ENCODE data around the gene HECA.
"Not testable (repeated sequence)": the region's sequence is repeated elsewhere in the genome, so short reads cannot be mapped to it uniquely, and the experiment has no call there.

Gene HECA, protein sequence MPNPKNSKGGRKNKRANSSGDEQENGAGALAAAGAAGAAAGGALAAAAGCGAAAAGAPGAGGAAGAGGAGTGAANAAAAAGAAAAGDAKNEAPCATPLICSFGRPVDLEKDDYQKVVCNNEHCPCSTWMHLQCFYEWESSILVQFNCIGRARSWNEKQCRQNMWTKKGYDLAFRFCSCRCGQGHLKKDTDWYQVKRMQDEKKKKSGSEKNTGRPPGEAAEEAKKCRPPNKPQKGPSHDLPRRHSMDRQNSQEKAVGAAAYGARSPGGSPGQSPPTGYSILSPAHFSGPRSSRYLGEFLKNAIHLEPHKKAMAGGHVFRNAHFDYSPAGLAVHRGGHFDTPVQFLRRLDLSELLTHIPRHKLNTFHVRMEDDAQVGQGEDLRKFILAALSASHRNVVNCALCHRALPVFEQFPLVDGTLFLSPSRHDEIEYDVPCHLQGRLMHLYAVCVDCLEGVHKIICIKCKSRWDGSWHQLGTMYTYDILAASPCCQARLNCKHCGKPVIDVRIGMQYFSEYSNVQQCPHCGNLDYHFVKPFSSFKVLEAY

DNA sequence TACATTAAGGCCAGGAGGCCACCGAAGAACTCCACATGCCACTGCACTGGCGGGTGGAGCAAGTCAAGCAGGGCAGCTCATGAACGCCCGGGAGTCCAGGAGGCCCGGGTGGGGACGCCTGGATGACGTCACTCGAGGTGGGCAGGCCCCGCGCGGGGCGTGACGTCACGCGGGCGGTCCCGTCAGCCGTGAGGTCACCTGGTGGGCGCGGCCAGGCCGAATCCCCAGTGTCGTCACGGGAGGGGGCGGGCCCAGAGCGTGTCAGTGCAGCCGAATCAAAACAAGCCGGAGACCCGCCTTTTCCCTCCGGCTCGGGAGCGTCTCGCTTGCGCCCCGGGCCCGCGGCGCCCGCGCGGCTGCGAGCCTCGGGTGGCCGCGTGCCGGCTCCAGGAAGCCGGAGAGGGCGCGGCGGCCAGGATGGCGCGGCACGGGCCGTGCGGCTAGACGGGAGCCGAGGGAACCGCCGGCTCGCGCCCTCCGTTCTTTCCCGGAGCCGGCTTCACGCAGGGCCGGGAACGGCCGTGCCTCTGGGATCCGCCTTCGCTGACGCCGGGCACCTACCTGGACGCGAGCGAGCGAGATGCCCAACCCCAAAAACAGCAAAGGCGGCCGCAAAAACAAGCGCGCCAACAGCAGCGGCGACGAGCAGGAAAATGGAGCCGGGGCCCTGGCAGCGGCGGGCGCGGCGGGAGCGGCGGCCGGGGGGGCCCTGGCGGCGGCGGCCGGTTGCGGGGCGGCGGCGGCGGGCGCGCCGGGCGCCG, at the start of gene HECA:
TSS of gene HECA (plus strand) at position 264 of the 761 bp plus-strand sequence. CDS start at position 581, 317 bp downstream.
- peak; percentile 97 for DNase-seq (ENCODE audit: low spot score)

GRCh38 chr6:139091826-139092225, 43.1 kb upstream of the HECA start:
- DNase-seq (ENCODE audit: low spot score), result no peak

GRCh38 chr6:139099984-139100383, 34.9 kb upstream of the HECA start:
- no peak for DNase-seq (ENCODE audit: low spot score)

DNA sequence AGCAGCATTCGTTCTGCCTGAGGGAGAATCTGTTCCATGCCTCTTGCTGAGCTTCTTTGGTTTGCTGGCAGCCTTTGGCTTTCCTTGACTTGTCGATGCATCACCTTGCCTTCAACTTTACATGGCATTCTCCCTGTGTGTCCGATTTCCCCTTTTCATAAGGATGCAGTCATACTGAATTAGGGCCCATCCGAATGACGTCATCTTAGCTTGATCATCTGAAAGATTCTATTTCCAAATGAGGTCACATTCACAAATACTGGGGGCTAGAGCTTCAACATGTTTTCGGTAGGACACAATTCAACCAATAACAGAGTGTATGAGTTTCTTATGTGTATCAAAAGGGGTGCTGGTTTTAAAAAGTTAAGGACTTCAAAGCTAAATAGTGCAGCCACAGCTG, 27.8 kb upstream of the HECA start:
- no peak for DNase-seq (ENCODE audit: low spot score)

DNA sequence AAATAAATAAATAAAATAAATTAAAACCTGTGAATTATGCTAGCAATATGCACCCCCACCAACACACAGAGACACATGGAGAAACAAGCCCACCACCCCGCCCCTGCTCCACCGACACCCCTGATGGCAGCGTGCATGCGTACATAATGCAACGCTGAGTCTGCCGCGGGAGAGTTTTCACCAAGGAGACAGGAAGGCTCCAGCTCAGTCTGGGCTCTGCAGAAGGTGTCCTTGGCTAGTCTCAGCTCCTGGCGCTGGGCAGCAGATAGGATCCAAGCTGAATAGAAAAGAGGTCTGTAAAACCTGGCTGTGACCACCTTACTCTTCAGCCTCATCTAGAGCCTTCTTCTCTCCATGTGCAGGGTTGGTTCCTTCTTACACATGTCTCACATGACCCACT, 26.5 kb upstream of the HECA start:
- DNase-seq (ENCODE audit: low spot score), result peak; percentile 21

DNA sequence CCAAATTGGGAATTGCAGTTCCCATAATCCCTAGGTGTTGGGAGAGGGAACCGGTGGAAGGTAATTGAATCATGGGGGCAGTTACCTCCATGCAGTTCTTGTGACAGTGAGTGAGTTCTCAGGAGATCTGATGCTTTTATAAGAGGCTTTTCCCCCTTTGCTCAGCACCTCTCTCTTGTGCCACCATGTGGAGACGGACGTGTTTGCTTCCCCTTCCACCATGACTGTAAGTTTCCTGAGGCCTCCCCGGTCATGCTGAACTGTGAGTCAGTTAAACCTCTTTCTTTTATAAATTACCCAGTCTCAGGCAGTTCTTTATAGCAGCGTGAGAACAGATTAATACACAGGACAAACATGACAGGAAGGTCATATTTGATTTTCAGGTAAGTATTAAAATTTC, 25.3 kb upstream of the HECA start:
- no peak for DNase-seq (ENCODE audit: low spot score)

- no peak for DNase-seq (ENCODE audit: low spot score)
Measured at GRCh38 chr6:139112146-139112545, 22.7 kb upstream of the HECA start.

- no peak for DNase-seq (ENCODE audit: low spot score)
Measured at GRCh38 chr6:139112561-139112960, 22.3 kb upstream of the HECA start.

DNA sequence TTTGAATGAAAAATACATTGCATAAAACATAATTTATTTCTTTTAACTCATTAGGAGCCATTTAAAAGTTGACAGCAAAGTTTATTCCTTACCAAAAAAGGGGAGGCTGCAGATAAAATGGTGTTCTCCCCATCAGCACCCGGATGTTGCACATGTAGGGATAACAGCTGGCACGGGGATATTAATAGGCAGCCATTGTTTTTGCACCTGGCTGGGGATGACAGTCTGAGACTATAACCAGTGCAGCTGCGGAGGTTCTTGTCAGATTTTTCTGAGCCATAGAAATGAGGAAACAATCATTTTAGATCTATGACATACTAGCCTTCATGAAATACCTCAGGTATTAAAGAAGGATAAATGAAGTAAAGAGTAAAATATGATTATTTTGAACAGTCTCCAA, 20.1 kb upstream of the HECA start:
- no peak for DNase-seq (ENCODE audit: low spot score)

DNA sequence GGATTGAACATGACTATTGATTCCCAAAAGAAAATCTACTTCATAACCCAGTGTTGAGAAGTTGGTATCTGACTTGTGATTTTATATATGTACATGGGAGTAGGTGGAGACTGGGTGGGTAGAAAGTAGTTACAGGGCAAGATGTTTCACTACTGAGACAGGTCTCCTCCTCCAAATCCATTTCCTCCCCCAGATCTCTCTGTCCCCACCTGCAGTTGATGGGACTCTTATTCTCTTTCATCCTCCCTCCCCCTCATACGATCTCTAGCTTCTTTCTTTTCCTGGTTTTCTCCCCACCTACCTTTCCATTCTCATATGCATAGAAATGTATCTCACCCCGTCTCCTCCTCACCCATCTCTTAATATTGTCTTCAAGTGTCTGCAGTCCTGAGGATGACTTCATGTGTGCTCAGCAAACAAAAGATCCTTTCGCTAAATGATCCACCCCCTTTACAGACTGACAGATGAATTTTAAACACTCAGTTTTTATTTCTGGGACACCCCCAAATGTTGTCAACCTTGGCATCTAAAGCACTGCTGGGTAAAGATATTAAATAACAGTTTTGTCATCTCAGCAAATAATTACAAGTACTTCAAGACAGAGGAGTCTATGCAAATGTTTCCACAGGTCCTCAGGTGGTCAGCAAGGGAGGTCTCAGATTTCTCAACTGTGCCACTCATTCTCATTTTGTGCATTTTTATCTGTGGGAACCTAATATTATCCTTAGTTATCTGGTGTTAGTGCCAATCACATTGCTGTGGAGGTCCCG, 18.7 kb upstream of the HECA start:
- no peak for DNase-seq (ENCODE audit: low spot score)

- no peak for DNase-seq (ENCODE audit: low spot score)
Measured at GRCh38 chr6:139117734-139118133, 17.1 kb upstream of the HECA start.

DNA sequence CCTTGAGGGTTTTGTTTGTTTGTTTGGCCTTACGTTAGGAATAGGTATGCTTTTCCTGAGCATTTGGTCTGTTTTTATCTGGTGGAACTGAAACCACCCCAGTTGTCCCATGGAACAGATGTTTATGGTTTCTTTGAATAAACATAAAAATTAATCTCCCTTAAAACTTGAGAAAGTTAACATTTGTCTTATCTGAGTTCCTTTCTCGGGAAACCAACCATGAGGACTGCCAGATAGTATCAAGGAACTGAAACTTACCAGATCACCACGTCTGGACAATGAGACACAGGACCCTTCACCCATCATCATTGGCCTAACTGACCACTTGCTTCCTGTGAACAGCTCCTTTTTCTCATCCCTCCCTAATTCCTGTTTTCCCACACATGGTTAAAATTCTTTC, 15.3 kb upstream of the HECA start:
- no peak for DNase-seq (ENCODE audit: low spot score)

GRCh38 chr6:139122823-139123222, 12.1 kb upstream of the HECA start:
- DNase-seq (ENCODE audit: low spot score), result not testable (repeated sequence)

DNA sequence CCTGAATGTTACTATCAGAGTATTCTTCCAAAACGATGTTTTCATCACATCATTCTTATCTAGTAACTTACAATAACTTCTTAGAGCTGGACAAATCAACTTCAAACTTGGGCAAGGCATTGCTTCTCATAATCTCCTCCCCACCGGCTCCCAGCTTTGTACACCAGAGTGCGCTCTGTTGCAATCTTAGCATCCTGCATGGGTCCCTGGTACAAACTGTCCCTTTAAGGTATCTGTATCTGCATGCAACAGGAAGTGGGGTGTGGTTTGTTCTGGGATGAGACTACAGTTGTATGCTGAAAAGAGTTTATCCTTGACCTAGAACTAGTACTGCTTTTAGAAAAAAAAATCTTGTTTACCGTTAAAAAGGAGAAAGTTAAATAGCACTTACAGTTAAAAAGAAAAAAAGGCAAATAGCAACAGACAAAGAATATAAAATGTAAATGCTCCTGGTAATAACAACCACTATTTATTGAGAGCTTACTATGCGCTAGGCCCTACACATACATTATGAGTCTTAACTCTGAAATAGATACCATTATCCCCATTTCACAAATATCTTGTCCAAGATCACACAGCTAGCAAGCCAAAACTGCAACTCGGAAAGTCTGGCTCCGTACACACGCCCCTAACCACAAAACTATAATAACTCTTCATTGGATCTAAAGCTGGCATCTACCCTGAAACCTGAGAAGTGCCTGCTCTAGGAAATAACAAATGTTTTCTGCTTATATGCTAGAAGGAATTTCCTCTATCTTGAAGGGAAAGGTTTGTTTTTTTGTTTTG, 9.8 kb upstream of the HECA start:
- peak; percentile 29 for DNase-seq (ENCODE audit: low spot score)

DNA sequence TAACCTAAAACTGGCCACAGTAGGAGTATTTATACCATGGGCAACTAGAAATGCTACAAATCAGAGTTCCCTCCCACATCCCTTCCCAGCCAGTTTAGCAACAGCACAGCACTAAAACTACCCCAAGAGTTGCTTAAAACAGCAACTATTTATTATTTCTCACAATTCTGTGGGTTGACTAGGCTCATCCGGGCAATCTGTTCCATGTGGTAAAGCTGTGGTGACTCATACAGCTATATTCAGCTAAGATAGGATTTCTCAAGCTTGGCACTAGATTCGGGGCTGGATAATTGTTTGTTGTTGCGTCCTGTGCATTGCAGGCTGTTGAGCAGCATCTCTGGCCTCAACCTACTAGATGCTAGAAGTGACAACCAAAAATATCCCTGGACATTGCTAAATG, 8.6 kb upstream of the HECA start:
- peak; percentile 59 for DNase-seq (ENCODE audit: low spot score)

- DNase-seq (ENCODE audit: low spot score), result no peak
Measured at GRCh38 chr6:139126931-139127330, 7.9 kb upstream of the HECA start.

- DNase-seq (ENCODE audit: low spot score), result no peak
Measured at GRCh38 chr6:139129284-139129683, 5.6 kb upstream of the HECA start.

GRCh38 chr6:139131736-139132280, 3.1 kb upstream of the HECA start:
- DNase-seq (ENCODE audit: low spot score), result peak; percentile 35

DNA sequence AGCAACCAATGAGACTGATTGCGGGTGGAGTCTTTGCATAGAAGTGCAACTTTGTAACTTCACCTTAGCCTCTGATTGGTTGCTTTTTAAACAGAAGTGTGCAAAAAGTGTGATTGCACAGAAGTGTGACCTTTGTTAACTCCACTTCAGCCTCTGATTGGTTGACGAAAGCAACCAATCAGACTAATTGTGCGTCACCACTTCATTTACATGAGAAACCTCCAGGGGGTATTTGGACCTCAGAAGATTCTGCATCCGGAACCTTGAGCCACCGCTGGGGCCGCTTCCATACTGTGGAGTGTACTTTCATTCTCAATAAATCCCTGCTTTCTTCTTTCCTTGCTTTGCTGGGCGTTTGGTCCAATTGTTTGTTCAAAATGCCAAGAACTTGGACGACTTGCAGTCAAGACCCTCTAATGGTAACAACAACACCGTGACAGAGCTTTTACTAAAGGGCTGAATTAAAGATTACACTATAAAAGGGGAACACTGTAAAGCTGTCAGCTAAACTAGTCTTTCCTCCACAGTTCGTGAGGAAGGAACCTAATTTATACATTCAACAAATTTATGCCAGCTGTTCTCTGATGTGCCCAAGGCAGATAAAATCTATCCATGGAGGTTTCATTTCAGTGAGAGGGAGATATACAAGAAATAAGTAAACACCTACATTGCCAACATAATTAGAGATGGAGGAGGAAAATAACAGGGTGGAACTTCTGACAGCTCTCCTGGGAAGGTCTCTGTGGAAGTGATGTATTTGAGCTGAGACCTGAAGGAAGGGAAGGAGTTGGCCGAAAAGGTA, 1.4 kb upstream of the HECA start:
- DNase-seq (ENCODE audit: low spot score), result no peak

- DNase-seq (ENCODE audit: low spot score), result no peak
Measured at GRCh38 chr6:139134064-139134395, 850 bp upstream of the HECA start.

Data from Ammon's horn (tissue), 1 donor.